IMR-90 (cell line): ENCODE data around the gene ADSS1.

Experiments
- CEBPB ChIP-seq: IDR thresholded peaks from 2 replicates; pipeline ENCODE4 v1.6.1; 2012; ENCODE audit warnings: low read depth, low read length, improper control_type of control experiment
- CHD1 ChIP-seq: IDR thresholded peaks from 2 replicates; pipeline ENCODE4 v1.6.1; 2012; ENCODE audit warnings: low read depth, low read length, improper control_type of control experiment
- CTCF ChIP-seq: conservative IDR thresholded peaks from 2 replicates; pipeline ENCODE4 v1.5.1; 2012; ENCODE audit warnings: mild to moderate bottlenecking, low read depth, low read length, improper control_type of control experiment
- FOS ChIP-seq: fragments of 150-350 bp; IDR thresholded peaks from 2 replicates; pipeline ENCODE4 v1.6.1; 2016; ENCODE audit warnings: low read depth, low read length
- MAFK ChIP-seq: IDR thresholded peaks from 2 replicates; pipeline ENCODE4 v1.6.1; 2012; ENCODE audit warnings: low read depth, low read length, improper control_type of control experiment
- MAZ ChIP-seq: IDR thresholded peaks from 2 replicates; pipeline ENCODE4 v1.6.1; 2012; ENCODE audit warnings: low read depth, mild to moderate bottlenecking, low read length, improper control_type of control experiment, moderate library complexity, borderline replicate concordance
- NFE2L2 ChIP-seq: fragments of 150-350 bp; IDR thresholded peaks from 2 replicates; pipeline ENCODE4 v1.6.1; 2016; ENCODE audit warnings: low read depth, mild to moderate bottlenecking, low read length
- POLR2A ChIP-seq: IDR thresholded peaks from 2 replicates; pipeline ENCODE4 v1.6.1; 2012; ENCODE audit warnings: mild to moderate bottlenecking, low read depth, low read length
- RAD21 ChIP-seq: IDR thresholded peaks from 2 replicates; pipeline ENCODE4 v1.6.1; 2012; ENCODE audit warnings: low read length, improper control_type of control experiment
- RCOR1 ChIP-seq: IDR thresholded peaks from 2 replicates; pipeline ENCODE4 v1.6.1; 2012; ENCODE audit warnings: mild to moderate bottlenecking, low read length, improper control_type of control experiment; ENCODE audit not compliant: insufficient replicate concordance
- RFX5 ChIP-seq: IDR thresholded peaks from 2 replicates; pipeline ENCODE4 v1.8.0; 2012; ENCODE audit warnings: low read depth, mild to moderate bottlenecking, low read length, moderate library complexity
- SMC3 ChIP-seq: fragments of 150-350 bp; IDR thresholded peaks from 2 replicates; pipeline ENCODE4 v1.6.1; 2016; ENCODE audit warnings: low read depth, mild to moderate bottlenecking, antibody characterized with exemption, low read length, moderate library complexity
- USF2 ChIP-seq: fragments of 150-350 bp; IDR thresholded peaks from 2 replicates; pipeline ENCODE4 v1.6.1; 2017; ENCODE audit warnings: mild to moderate bottlenecking, antibody characterized with exemption, low read length, low read depth

GRCh38 chr14:104739546-104740516 is 15.8 kb downstream of the ADSS1 start:
- TF ChIP-seq CTCF (no peak), FOS (no peak), POLR2A (no peak), RCOR1 (no peak), USF2 (no peak), CHD1 (no peak), RAD21 (no peak), RFX5 (no peak), MAFK (no peak), SMC3 (no peak), CEBPB (no peak), MAZ (no peak), NFE2L2 (no peak)
